Activated naive CD4-positive, alpha-beta T cell treated with Interleukin-2 at 50 U/mL for 16 hours (primary cell): ENCODE data around the gene KLF6.
"Not testable (repeated sequence)": the region's sequence is repeated elsewhere in the genome, so short reads cannot be mapped to it uniquely, and the experiment has no call there.

Source experiments
- DNase-seq: peaks from one replicate; pipeline ENCODE4 v3.0.0-alpha.2; 2020

KLF6 gene

DNA sequence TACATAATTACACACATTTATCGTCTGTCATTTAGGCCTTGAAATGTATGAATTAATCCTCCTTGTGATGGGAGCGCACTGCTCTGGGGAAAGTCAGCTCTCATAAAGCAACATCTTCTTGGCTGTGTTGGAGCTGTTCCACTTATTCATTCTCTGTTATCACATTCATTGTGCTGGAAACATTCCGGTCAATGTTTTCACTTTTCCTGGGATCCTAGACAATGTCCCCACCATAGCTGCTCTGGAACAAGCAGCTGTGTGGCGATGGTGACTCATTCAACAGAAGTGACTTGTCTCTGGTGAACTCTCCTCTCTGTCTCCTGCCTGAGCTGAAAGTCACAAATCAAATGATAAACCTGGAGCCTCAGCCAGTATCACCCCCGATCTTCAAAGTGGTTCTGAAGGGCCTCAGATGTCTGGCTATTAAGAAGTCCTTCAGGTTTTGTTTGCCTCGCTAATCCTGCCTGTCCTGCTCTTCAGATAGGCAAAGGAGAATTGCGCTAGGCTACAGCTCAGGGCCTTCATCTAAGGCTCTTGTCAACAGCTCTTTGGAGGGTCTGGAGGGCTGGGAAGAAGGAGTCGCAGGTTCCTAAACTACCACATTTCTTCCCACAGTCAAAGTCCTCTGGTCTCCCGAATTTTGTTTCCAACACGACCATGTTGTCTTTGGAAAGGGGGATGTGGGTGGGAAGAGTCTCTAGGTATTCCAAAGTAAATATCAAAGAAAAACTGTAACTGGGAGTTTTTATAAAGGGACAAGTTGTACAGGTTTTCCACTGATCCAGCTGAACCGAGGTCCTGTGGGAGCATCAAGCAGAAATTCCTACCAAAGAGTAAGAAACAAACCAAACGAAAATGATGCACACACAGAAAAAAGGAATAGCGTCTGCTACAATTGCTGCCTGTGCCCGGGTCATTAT, 29.3 kb downstream of the KLF6 start:
- no peak for DNase-seq

DNA sequence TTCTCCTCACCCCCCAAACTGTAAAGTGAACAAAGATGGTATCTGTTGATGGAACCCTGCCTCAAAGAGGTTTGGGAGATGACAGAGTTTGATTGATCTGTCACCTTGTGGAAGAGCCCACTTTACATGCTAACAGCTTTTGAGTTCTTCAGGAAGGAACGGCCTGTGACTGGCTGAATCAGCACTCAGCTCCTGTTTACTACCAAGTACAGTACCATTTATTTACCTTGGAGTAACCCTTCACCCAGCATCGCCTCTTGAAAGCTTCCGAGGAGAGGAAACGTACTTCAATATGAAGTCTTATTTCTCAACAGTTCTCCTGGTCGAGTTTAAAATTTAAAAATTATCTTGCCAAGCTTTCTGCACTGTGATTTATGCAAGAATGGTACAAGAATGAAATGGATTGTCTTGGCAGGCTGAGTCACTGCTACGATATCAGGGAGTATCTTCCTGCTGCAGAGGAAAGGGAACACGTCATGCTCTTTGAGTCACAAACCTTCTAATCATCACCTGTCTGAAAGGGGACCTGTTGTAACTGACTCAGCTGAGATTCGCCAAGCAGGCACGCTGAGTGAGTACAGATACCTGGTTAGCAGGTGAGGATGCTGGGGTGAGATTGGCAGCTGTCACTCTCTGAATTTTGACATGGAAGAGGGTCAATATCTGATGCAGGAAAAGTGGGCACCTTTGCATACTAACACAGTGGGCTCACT, 30.1 kb downstream of the KLF6 start:
- peak; percentile 39 for DNase-seq

DNA sequence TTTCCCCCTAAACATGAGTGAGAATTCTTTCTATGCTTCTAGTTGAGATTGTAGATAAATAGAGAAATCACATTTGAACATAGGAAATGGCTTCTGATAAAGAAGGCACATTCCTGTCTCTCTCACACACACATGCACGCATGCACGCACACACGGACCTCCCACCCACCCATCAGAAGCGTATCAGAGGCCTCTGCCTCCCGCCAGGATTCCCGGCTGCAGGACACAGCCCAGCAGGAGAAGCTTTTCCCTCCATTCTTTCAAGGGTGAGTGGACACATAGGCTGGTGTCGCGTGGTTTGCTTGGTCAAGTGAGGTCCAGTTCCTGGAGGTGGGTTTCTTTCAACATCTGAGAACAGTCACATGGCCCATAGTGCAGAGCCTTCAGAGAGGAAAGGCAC, 34.2 kb downstream of the KLF6 start:
- DNase-seq: no peak

DNA sequence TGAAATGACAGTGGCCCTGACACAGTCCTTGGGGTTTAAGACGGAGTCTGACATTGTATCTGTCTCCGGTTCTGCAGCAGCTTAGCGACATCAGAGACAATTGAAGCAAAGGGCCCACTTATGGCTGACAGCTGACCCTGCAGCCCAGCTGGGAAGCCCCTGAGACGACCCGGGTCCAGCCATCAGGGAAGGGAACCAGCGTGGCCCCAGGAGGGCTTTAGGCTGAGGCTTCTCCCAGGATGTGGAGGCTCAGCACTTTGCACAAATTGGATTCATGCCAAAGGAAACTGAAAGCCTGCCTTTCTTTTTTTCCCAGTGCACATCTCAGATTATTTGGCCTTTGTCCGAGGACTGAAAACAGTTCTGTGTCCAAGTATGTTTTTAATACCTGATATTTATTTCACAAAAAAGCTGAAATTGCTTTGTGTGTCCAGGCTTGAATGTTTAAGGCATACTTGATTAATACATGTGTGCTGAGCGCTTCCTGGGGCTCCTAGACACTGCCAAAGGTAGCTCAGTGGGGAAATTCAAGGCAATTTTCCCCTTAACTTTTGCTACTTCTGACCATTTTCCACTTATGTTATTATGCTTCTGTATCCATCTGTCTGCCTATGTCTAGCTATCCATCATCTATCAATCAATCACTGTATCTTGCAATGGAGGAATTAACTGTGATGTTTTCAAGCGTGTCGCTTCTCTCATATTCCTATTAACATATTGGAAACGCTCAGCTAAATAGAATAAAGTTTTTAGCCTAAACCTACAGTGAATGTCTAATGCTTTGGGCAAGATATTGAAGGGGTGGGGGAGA, 34.8 kb downstream of the KLF6 start:
- no peak for DNase-seq

DNA sequence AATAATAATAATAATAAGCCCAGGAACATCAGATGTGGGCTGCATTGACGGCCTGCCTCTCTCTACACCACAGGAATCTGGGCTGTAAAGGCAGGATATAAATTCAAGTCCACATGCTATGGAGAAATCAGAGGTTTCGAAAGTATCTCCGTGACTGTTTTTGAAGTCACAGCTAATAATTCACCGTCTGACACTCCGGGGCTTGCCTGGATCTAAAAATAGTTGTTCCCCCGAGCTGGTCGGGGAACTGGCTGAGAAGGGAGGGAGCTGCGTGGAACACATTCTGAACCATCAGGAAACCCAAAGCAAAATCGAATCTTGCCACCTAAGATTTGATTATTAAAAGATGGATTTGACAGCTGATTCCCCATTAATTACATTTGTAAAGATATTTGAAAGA, 35.4 kb downstream of the KLF6 start:
- no peak for DNase-seq

DNA sequence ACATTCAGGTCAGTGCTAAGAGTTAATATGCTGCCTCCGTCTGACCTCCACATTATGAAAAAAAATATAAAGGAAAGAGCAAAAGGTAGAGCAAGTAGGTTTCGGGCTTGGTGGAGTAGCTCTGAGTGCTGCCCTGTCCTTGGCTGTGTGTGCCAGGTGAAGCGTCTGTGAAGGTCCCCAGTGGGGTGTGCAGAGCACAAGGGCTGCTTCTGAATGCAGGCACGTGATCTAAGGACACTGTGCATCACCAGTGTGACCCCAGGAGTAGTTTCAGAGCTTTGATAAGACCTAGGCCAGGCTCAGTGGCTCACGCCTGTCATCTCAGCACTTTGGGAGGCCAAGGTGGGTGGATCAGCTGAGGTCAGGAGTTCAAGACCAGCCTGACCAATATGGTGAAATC, 36.0 kb downstream of the KLF6 start:
- no peak for DNase-seq

DNA sequence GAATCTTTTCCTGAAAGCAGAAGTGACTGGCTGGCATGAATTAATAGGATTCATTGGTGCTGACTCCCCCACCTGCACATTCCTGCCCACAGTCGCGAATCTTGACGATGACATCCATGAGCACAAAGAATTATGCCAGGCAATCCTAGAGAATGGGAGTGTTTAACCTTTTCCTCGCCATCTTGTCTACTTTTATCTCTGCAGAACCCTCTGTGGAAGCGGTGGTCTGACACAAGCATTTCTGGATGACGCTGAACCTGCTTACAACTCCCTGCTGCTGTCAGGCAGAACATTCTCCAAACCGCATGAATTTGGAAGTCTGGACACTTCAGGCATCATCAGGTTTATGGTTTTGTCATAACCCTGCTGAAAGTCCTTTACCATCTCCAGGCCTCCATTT, 36.5 kb downstream of the KLF6 start:
- DNase-seq: no peak

DNA sequence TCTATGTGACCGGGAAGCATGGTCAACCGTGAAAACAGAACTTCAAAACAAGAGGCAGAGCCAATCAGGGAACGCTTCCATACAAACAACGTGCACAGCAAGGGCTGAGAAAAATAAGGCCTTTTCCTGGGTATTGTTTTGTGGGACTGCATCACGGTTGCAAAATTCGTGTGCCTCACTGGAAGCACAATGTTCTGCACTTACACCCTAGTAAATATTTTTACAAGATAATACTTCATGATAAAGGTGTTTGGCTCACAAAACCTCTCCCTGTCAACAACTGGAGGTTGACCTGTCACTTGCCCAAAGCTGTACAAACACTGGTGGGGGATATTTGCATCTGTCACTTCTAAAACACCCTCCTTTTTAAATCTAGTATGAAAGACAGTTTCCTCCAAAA, 37.0 kb downstream of the KLF6 start:
- DNase-seq: no peak

DNA sequence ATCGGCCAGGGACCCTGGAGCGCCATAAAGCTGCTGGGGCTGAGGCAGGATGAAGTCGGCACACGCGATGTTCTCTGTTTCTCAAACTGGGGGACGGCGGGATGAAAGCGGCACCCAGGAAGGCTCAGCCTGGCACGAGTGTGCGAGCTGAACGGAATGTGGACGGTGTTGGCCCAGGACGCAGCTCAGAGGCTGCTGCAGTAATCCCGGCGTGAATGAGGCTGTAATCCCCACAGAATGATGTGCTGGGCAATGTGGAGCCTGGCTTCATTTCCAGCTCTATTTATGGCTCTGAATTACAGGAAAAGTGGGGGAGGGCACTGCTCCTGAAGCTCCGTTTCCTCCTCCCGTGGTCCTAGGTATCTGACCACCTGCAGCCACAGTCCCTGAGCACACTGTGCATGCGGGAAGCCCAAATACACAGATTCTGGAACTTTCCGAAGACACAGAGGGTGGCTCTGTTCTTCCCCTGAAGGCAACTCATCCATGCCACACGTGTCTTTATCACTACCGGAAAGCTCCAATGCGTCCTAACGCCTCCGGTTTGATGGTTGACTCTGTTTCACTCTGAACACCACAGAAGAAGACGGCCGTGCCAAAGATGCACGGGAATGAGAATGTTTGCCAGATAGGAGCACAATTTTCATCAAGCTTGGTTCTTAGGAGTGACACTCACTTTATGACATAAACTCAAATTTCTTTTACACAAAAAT, 37.6 kb downstream of the KLF6 start:
- DNase-seq: no peak

DNA sequence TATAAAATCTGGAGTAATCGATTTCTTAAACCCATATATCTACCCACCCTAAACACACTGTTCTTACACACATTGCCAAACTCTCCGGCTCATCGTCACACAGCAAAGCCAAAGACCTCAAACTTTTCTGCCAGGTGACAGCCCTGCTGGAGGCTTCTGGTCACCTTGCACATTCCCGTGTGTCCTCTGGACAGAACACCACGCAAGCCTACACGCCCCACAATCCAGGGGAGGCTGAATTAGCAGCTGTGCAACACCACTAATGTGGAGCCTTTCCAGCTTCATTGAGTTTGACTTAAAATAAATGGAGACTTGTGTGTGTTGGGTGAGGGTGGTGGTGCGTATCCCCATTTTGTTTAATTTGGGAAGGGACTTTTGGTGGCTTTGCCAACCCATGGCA, 38.4 kb downstream of the KLF6 start:
- DNase-seq: no peak

DNA sequence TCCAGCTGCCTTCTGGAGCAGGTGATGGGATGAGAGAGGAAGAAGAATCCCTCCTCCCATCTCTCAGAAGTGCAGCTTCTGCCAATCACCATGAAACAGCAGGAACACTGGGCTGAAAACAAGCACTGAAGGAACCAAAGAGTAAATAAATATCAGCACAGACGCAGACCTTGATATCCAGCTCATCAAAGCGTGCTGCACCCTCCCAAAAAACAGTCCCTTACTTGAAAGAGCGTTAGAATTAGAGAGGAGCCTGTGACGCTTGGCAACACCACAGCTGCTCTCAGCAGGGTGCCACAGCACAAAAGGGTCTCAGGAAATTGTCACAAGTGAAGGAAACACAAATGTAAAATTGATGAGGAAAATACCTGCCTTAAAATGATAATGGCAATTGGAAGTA, 39.5 kb downstream of the KLF6 start:
- DNase-seq: no peak

DNA sequence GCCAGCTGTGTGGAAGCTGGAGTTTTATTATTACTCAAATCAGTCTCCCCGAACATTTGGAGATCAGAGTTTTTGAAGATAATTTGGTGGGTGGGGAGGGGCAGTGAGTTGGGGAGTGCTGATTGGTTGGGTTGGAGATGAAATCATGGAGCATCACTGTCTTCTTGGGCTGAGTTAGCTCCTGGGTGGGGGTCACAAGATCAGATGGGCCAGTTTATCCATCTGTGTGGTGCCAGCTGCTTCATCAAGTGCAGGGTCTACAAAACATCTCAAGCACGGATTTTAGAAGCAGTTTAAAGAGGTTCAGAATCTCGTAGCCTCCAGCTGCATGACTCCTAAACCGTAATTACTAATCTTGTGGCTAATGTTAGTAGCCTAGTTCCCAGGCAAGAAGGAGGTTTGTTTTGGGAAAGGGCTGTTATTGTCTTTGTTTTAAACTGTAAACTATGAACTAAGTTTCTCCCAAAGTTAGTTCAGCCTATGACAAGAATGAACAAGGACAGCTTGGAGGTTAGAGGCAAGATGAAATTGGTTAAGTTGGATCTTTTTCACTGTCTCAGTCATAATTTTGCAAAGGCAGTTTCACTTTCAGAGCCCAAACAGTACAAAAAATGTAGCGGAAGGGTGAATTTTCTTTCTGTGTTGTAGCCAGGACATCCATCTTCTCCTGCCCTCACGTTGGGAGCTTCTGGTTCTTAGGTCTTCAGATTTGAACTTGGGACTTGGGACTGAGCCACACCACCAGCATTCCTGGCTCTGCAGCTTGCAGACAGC, 43.1 kb downstream of the KLF6 start:
- DNase-seq: no peak

DNA sequence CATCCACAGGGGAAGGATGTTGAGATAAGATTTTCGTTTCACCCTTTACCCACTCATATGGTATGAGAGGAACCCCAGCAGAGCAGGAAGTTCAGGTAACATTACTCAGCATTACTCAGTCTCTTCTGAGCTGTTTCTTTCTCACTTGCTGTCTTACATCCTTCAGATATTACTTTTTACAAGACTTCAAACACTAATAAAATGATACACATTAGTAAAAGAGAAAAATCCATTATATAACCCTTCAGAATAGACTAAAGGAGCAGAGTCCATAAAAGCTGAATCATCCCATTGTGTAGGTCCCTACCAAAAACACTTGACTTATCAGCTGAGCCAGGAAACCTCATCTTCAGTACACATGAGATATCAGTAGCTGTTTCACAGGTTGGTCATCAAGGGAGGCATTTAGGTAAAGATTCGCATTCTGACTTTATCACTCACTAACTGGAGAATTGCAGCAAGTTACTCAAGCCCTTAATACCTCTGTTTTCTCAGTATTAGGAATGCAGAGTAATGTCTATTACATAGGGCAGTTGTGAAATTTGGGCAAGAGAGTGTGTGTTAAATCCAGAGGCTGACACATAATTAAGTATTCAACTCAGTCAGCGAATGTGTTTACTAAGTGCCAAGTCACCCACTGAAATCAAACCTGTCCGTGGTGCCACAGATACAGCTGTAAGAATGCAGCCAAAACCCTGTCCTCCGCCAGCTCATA, 44.7 kb downstream of the KLF6 start:
- DNase-seq: peak; percentile 42

DNA sequence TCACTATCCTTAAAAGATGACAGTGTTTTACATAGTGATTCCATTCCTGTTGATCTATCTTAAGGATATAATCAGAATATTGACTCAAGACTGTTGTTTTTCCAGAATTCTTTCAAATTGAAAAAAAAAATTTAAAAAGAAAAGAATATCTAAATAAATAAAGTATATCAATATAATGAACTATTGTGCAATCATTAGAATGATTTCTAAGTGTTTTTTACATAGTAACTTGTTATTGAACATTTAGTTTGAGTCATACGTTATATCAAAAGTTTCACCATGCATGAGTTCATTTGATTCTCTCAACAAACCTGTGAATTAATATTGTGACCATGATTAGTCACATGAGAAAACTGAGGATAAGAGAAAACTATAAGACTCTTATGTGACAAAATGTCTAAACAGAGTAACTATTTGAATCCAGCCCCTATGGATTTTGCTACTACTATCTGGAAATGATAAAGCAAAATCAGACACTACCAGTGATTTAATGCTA, 46.1 kb downstream of the KLF6 start:
- no peak for DNase-seq

DNA sequence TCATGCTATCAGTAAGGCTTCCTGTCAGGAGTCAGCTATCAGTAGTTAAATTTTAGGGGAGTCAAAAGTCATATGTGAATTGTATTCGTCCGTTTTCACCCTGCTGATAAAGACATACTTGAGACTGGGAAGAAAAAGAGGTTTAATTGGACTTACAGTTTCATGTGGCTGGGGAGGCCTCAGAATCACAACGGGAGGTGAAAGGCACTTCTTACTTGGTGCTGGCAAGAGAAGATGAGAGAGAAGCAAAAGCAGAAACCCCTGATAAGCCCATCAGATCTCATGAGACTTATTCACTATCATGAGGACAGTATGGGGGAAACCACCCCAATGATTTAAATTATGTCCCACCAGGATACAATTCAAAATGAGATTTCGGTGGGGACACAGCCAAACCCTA, 47.1 kb downstream of the KLF6 start:
- no peak for DNase-seq

DNA sequence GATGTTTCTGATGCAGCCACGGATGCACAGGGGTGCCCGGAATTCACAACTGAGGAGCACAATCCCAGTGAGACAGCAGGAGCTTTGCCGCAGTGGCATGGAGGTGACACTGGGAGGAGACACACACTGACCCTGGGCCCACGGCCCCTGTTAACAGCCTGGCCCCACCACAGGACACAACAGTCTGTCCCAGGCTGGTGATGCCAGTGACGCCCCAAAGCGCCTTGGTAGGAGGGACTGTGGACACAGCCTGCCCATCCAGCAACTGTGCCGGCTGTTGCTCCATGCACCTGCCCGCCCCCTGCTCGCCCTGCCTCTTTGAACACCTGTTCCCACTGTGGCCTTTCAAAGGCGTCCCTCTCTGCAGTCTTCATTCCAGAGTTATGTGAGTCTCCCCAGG, 49.8 kb downstream of the KLF6 start:
- DNase-seq: no peak

DNA sequence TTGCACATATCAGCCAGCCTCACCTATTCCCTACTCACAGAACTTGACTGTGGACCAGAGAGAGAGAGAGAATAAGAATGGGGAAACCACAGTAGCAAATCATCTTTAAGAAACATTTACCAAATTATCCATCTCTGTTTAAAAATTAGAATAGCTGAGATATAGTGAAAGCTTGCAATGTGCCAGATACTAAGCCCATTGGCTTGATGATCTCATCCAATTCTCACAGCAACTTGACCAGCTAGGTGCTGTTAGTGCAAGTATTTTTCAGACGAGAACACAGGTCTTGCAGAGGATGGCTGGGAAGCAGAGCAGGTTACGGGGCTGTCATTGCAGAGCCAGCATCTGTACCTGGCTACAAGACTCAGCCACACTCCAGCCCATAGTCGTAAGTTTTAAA, 50.9 kb downstream of the KLF6 start:
- no peak for DNase-seq

DNA sequence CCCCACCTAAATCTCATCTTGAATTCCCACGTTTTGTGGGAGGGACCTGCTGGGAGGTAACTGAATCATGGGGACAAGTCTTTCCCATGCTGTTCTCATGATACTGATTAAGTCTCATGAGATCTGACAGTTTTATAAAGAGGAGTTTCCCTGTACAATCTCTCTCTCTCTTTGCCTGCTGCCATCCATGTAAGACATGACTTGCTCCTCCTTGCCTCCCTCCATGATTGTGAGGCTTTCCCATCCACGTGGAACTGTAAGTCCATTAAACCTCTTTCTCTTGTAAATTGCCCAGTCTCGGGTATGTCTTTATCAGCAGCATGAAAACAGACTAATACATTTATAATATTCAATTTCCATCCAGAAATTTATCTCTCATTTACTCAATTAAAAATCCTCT, 52.8 kb downstream of the KLF6 start:
- DNase-seq: not testable (repeated sequence)

DNA sequence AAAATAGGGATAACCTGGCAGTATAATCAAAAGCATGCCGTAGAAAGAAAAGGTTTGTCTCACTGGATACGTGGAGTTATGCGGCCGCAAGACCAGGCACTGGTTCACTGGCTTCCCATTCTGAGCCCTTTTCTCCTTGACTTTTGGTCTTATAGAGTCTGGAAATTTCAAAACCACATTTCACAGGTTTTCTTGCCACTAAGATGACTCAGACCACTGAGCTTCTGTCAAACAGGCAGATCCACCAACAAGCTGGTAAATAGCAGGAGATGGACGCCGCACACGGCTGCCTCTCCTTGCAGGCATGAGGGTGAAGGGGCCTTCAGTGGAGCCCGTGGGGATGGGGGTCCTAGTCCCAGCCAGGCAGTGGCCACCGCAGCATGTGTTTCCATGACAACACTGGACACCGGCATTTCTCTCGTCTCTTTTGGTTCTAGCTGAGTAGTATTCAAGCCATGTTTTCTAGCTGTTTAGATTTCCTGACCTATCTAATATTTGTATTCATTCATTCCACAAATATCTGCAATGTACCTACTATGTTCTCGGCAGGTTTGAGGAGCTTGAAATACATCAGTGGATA, 55.5 kb downstream of the KLF6 start:
- DNase-seq: no peak

DNA sequence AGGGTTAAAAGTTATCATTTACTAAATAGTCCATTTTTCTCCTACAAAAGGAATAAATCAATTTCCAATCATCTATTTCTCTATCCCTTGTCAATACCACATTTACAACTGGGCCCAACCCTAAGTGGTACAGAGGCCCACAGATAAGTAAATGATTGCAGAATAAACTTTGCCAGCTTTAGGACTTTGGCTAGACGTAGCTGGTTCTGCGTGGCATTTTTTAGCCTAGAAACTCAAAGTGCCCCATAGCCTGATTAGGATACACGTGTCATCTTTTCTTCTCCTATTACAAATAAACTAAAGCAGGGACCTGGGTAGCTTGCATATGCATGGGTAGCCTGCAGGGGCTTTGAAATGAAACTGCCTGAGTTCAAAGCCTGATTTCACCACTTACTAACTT, 56.4 kb downstream of the KLF6 start:
- no peak for DNase-seq

DNA sequence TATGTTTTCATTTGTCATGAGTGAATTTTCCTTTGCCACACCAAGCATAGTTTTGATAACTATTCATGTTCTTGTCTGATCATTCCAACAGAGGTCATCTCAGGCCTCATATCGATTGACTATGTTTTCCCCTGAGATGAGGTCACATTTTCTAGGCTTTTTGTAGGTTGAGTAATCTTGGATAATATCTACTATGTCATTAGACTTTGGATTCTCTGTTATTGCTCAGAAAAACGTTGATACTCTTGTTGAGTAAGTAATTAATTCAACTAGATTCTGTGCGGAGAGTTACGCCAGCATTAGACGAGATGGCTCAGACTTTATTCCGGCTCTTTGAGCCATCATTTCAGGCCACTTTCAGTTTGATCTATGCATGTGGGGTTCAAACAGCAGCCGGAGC, 57.7 kb downstream of the KLF6 start:
- no peak for DNase-seq
